Activated naive CD4-positive, alpha-beta T cell treated with anti-CD3 and anti-CD28 coated beads, Interleukin-2, amount 50 U/mL, for 72 hours (primary cell): ENCODE data around the gene MRE11. TPM values are rescaled to one million over a fixed set of nuclear protein-coding genes. Genes with fewer than 3 reads are reported as not detected.

Experiments
- ATAC-seq, 2 donors: fragments of 150-1000 bp; cut with Tn5 transposase; 2 replicates each; pipeline ENCODE4 v1.10.0; 2021; ENCODE audit warnings: mild to moderate bottlenecking in 2 of 2, moderate library complexity in 2 of 2
- DNase-seq, 2 donors: peaks; one replicate each; pipeline ENCODE4 v3.0.0; 2021 to 2022; ENCODE audit warnings: low spot score in 2 of 2
- H3K27ac Mint-ChIP-seq, 2 donors: one replicate each; pipeline ENCODE4 v1.8.0; 2022; ENCODE audit warnings: mild to moderate bottlenecking in 2 of 2, mixed read lengths in 2 of 2
- H3K36me3 Mint-ChIP-seq, 2 donors: one replicate each; pipeline ENCODE4 v1.8.0; 2022; ENCODE audit warnings: mixed read lengths in 2 of 2
- H3K9me3 Mint-ChIP-seq, 2 donors: one replicate each; pipeline ENCODE4 v1.8.0; 2022; ENCODE audit warnings: mixed read lengths in 2 of 2
- total RNA-seq, 2 donors: library from RNA; stranded (reverse); gene quantifications; one replicate each; pipeline ENCODE4 v1.2.3, GENCODE V29; 2022

The MRE11 gene
- total RNA-seq, result 10 to 100 TPM; 50.7 to 53.1 TPM

- peak; percentile 93 to 98 for DNase-seq
- peak within 1 kb of the TSS; percentile 98 to 99 for H3K27ac Mint-ChIP-seq
- peaks cover 20 to 31% of the 10 kb centered on the region in 2 donors for H3K36me3 Mint-ChIP-seq
These were observed at the start of gene MRE11, which contains the start of gene ANKRD49 for GRCh38 chr11:94493281-94494125. TSS of gene MRE11 (minus strand) at chr11:94493844. CDS start at chr11:94492801, 1,043 bp downstream. TSS of gene ANKRD49 (plus strand) at chr11:94493984. CDS start at chr11:94496694, 2,710 bp downstream.

GRCh38 chr11:94539420-94539819 lies 45.8 kb upstream of the MRE11 start:
- ATAC-seq, result no peak
- no peaks in the 10 kb centered on the region for H3K36me3 Mint-ChIP-seq
- no peaks in the 10 kb centered on the region for H3K9me3 Mint-ChIP-seq
- DNase-seq, result no peak
- no peak overlapping the region for H3K27ac Mint-ChIP-seq

More at GRCh38 chr11:94493281-94494125, at the start of gene MRE11, which contains the start of gene ANKRD49:
- ATAC-seq, result peak; percentile 100
- no peaks in the 10 kb centered on the region for H3K9me3 Mint-ChIP-seq

- ATAC-seq (no peak), DNase-seq (no peak)
- H3K36me3 Mint-ChIP-seq, result no peaks in the 10 kb centered on the region
- H3K27ac Mint-ChIP-seq, result no peak overlapping the region
- no peaks in the 10 kb centered on the region for H3K9me3 Mint-ChIP-seq
These were observed 43.5 kb upstream of the MRE11 start for GRCh38 chr11:94537031-94537600.

GRCh38 chr11:94536386-94536785 lies 42.7 kb upstream of the MRE11 start:
- no peak for DNase-seq
- ATAC-seq, result no peak
- Mint-ChIP-seq H3K27ac (no peak overlapping the region), H3K36me3 (no peaks in the 10 kb centered on the region), H3K9me3 (no peaks in the 10 kb centered on the region)

DNA sequence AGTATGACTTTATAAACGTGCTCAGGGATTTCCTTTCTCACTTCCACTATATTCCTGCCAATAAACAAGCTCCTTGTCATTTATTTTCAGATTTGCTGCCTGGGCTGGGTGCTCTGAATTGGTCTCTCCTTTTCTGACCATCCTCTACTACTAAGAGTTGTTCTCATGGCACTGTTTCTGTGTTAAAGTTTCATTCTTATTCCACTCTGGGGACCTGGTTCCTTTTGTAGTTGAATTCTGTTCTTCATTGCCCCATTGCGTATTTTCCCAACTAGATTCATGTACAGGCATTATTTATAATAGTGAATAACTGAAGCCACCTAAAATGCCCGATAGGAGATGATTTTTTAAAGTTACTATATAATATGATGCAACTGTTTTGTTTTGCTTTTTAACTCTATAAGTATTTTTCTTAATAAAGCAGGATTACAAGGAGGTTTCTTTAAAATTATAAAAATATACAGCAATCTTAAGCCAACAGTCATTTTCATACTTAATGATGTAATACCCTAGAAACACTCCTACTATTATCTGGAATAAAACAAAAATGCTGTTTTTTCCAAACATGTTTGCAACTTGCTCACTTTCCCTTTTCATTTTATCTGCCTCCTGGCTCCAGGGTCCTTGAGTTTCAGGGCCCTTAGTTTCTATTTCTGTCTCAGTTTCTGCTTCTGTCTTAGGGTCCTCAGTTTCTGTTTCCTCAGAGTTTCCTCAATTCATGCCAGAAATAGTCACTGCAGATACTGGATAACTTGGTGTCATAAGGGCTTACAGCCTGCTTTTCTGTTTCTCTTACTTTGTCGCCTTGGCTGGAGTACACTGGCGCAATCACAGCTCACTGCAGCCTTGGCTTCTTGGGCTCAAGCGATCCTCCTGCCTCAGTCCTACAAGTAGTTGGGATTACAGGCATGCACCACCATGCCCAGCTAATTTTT lies 40.3 kb upstream of the MRE11 start:
- H3K27ac Mint-ChIP-seq, result no peak overlapping the region
- no peak for ATAC-seq
- H3K9me3 Mint-ChIP-seq, result no peaks in the 10 kb centered on the region
- no peaks in the 10 kb centered on the region for H3K36me3 Mint-ChIP-seq
- DNase-seq, result no peak

DNA sequence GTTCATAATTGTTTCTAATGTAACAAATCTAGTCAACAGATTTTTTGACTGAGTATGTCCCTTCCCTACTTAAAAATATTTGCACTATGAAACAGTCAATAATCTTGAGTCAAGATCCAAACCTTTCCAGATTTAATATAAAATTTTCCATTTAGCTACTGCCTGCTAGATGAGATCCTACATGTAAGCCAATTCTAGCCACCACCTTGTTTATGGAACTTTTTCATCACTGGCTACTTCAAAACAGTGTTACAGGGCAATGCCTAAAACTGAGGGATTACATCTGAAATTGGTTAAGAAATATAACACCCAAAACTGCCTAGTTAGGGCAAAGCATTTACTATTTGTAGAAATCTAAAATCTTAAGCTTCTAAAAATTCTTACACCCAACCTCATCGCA lies 39.6 kb upstream of the MRE11 start:
- H3K36me3 Mint-ChIP-seq, result no peaks in the 10 kb centered on the region
- H3K9me3 Mint-ChIP-seq, result no peaks in the 10 kb centered on the region
- no peak overlapping the region for H3K27ac Mint-ChIP-seq
- ATAC-seq (no peak), DNase-seq (no peak)

- Mint-ChIP-seq H3K36me3 (no peaks in the 10 kb centered on the region), H3K9me3 (no peaks in the 10 kb centered on the region), H3K27ac (no peak overlapping the region)
- ATAC-seq (no peak), DNase-seq (no peak)
These were observed 38.6 kb upstream of the MRE11 start for GRCh38 chr11:94532211-94532610.

DNA sequence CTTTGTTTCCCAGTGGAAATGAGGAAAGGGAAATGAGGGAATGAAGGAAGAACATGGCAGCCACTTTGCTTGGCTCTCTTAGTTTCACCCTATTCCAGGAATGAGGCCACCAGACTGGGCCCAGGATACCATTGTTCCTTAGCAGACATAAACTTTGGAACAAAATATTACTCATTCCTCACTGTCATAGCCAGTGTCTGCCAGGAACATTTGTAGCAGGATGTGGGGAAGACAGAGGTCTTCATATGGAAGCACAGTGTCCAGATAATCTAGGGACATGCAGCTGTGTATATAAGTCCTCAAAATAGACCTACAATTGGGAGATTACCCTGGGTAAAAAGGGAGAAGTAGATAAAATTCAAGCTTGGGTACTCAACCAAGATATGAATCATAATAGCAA lies 34.9 kb upstream of the MRE11 start:
- Mint-ChIP-seq H3K36me3 (no peaks in the 10 kb centered on the region), H3K27ac (no peak overlapping the region), H3K9me3 (no peaks in the 10 kb centered on the region)
- ATAC-seq, result no peak
- DNase-seq, result no peak

GRCh38 chr11:94526645-94527438 lies 33.2 kb upstream of the MRE11 start:
- ATAC-seq, result no peak
- H3K9me3 Mint-ChIP-seq, result no peaks in the 10 kb centered on the region
- no peak overlapping the region for H3K27ac Mint-ChIP-seq
- no peak for DNase-seq
- no peaks in the 10 kb centered on the region for H3K36me3 Mint-ChIP-seq

GRCh38 chr11:94525546-94526324 lies 32.1 kb upstream of the MRE11 start:
- H3K27ac Mint-ChIP-seq, result no peak overlapping the region
- DNase-seq (no peak), ATAC-seq (no peak)
- H3K9me3 Mint-ChIP-seq, result no peaks in the 10 kb centered on the region
- no peaks in the 10 kb centered on the region for H3K36me3 Mint-ChIP-seq

DNA sequence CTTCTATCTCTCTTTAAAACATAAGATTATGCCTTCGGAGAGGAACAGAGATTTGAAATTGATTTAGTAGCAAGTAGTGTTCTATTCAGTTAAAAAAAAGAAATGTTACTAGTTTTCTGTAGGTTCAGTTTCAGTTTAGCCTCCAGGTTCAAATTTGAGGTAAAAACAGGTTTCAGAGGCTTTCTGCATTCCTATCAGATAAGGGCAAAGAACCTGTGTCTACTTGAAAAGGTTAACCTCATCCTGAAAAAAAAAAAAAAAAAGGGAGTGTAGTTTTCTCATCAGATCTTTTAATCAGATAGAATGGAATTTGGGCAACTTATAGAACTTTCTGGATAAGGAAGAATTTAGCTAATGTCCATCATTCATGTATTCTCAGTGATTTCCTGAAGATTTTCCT lies 30.7 kb upstream of the MRE11 start:
- no peak for DNase-seq
- H3K36me3 Mint-ChIP-seq, result no peaks in the 10 kb centered on the region
- no peak overlapping the region for H3K27ac Mint-ChIP-seq
- no peak for ATAC-seq
- no peaks in the 10 kb centered on the region for H3K9me3 Mint-ChIP-seq

DNA sequence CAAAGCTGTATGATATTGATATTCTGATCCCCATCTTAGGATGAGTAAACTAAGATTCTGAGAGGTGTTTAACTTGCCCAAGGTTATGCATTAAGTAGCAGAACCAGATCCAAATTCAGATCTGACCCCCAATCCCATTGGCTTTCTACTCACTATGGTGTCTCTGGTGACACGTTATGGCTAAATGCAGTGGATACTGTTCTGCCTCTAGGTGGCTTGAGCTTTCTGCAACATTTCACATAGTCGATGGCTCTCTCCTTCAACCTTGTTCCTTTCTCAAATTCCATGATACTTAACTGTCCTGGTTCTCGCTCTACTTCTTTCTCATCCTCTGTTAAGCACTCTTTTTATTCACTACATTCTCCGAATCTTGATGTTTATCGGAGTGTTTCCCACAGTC lies 28.0 kb upstream of the MRE11 start:
- Mint-ChIP-seq H3K27ac (no peak overlapping the region), H3K36me3 (no peaks in the 10 kb centered on the region), H3K9me3 (no peaks in the 10 kb centered on the region)
- no peak for ATAC-seq
- DNase-seq, result no peak

- Mint-ChIP-seq H3K36me3 (no peaks in the 10 kb centered on the region), H3K27ac (no peak overlapping the region), H3K9me3 (no peaks in the 10 kb centered on the region)
- ATAC-seq (peak; percentile 36 to 44), DNase-seq (no peak)
These were observed 25.9 kb upstream of the MRE11 start for GRCh38 chr11:94519478-94520084.

DNA sequence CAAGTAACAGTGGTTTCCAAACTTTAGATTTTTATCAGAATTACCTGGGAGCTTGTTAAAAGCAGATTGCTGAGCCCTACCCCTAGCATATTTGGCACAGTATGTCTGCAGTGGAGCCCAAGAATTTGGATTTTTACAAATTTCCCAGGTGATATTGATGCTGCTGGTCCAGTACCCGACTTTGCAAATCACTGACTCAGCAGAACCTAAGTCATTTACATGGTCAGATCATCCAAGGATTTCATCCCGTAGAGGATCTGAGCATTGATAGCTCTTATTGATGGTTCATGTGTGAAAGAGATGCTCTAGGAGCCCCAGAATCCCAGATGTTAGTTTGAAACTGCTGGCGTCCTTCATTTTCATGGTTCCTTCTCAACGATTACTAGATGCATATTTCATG lies 24.7 kb upstream of the MRE11 start:
- Mint-ChIP-seq H3K36me3 (no peaks in the 10 kb centered on the region), H3K27ac (no peak overlapping the region), H3K9me3 (no peaks in the 10 kb centered on the region)
- DNase-seq, result no peak
- ATAC-seq, result no peak

DNA sequence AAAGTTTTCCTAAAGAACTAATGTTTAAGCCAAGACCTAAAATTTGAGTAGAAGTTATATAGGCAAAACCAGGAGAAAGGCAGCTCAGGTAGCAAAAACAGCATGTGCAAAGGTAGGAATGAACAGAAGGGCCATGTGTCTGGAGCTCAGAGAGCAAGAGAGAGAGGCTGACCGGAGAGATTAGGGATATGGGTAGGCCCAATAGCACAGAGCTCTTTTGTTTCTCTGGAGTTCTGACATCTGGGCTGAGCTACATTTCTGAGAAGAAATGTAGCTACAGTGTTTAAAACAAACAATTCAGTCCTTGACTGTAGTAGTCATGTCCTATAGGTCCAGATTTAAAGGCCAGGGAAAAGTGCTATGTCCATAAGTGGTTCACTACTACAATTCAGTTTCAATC lies 23.1 kb upstream of the MRE11 start:
- DNase-seq (no peak), ATAC-seq (no peak)
- H3K27ac Mint-ChIP-seq, result no peak overlapping the region
- H3K9me3 Mint-ChIP-seq, result no peaks in the 10 kb centered on the region
- H3K36me3 Mint-ChIP-seq, result no peaks in the 10 kb centered on the region
